Measurements from ENCODE around the gene HEY2.
"Not testable (repeated sequence)": the region's sequence is repeated elsewhere in the genome, so short reads cannot be mapped to it uniquely, and the experiment has no call there.

The HEY2 gene

DNA sequence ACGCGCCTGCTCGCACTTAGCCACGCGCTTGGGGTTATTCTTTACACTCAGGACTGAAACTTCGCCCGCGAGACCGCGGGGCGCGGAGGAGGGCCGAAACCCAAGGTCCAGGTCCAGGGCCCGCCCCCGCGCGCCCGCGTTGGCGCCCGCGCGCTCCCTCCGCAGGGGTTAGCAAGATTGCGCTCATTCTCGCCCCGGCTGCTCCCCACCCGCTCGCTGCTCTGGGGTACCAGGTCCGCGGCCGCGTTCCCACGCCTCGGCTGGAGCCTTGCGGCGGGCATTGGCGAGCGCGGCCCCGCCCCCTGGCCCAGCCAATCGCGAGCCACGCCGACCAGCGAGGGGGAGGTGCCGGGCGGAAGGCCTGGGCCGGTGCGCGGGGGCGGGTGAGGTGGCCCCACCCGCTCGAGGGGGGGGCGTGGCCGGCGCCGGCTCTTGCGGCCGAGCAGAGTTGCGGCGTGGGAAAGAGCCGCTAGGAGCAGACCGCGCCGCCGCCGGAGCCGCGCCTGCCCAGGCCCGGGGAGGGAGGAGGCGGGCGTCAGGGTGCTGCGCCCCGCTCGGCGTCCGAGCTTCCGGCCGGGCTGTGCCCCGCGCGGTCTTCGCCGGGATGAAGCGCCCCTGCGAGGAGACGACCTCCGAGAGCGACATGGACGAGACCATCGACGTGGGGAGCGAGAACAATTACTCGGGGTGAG lies at the start of gene HEY2:
TSS of gene HEY2 (plus strand) at position 460 of the 692 bp plus-strand sequence. CDS start at position 605, 145 bp downstream.
- DNase-seq (ENCODE audit: low read depth), result peak; percentile 80

- no peak for DNase-seq (ENCODE audit: low read depth)
These were observed 48.7 kb upstream of the HEY2 start for GRCh38 chr6:125700581-125701353.

DNA sequence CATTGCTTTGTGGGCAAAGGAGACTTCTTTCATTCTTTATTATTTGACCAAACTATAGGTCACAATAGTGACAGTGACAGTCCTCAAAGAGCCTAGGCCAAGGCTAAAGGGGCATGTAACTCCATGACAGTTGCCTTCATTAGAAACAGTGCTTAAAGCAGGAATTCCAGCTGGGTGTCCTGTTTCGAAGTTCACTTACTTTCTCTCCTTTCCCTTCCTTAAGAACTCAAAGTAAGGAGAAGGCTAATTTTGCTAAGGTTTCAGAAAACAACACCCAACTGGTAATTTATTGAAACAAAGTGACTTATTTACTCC lies 48.1 kb upstream of the HEY2 start:
- DNase-seq (ENCODE audit: low read depth), result no peak

GRCh38 chr6:125703882-125704281 lies 45.5 kb upstream of the HEY2 start:
- DNase-seq (ENCODE audit: low read depth), result not testable (repeated sequence)

DNA sequence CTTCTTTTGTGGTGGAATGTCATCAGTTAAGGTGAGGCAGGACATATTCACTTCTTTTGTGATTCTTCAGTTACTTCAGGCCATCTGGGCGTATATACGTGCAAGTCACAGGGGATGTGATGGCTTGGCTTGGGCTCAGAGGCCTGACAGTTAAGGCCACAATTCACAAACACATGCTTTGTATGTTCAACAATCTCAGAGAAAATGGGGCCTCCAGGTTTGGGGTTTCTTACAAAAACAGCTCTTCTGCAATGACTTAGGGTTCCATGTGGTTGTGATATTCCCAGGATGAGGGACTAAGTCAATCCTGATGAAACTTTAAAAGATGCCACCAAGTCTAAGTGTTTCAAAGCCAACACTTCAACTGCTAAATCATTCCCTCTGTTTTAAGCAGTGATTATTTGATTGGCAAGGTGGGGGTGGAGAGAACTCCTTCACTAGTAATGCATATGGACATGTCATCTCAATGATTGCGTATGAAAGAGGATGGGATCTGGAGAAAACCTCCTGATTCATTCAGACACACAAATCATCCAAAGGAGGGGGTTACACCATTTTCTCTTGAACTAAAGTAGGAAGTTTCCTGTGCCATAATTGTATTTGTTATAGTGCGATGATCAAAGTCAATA lies 41.7 kb upstream of the HEY2 start:
- no peak for DNase-seq (ENCODE audit: low read depth)

DNA sequence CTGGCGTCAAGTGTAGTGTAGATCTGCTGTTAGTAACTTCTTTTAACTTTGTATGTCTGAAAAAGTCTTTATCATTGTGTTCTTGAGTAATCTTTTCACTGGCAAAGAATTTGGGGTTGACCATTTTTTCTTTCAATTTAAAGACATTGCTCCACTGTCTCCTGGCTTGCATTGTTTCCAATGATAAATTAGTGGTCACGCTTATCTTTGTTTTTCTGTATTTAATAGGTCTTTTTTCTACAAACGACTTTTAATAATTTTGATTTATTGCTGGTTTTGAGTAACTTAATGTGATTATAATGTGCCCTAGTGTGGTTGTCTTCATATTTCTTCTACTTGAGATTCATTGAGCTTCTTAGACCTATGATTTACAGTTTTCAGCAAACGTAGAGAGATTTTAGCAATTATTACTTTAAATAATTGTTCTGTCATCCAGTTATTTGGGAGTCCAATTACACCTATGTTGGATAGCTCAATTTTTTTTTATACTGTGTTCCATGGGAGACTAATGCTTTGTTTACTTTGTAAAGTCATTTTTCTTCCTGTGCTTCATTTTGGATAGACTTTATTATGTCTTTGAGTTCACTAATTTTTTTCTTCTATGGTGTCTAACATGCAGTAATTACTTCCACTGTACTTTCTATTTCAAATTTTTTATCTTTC lies 38.3 kb upstream of the HEY2 start:
- DNase-seq (ENCODE audit: low read depth), result no peak

- DNase-seq (ENCODE audit: low read depth), result no peak
These were observed 34.9 kb upstream of the HEY2 start for GRCh38 chr6:125714441-125715090.

DNA sequence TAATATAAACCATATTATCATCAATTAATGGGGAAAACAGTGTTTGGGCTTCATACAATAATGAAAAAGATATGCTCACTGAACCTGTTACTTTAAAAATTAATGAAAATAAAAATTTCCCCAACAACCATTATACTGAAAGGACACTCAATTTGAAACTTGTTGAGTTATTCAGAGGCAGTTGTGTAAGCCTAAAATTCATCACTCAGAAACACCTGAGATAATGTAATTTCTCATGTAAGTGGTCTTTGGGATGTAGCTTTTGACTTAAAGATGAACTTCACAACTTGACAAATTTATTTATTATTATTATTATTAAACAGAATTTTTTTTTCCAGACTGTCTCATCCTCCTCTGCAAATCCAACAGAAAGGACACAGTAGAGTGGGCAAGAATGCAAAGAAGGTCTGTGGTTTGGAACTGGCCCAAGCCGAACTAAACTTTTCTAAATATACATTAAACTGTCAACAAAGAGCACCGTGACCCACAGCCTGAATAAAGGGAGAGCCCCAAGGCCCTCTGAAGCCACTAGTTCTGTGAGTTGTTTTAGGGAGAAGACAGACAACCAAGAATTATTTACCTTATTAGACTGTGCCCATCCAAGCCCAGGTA lies 32.2 kb upstream of the HEY2 start:
- no peak for DNase-seq (ENCODE audit: low read depth)

DNA sequence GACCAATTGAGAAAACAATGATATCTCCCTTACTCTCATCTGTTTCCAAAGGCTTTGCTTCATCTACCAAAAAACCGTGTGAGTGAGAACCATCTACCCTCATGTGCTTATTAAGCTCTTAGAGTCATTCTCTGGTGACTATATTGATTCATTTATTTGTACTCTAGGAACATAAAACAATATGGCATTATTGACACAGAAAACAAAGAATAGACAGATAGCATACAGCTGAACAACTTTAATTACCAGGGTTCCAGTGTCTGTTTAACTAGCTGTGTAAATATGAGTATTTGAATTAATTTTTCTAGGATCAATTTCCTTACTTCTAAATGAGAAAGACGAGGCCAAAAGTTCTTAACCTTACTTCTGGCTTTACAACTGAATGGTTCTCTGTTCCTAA lies 31.3 kb upstream of the HEY2 start:
- no peak for DNase-seq (ENCODE audit: low read depth)

- DNase-seq (ENCODE audit: low read depth), result no peak
These were observed 26.5 kb upstream of the HEY2 start for GRCh38 chr6:125722886-125723285.

GRCh38 chr6:125727216-125727615 lies 22.2 kb upstream of the HEY2 start:
- DNase-seq (ENCODE audit: low read depth), result no peak

- DNase-seq (ENCODE audit: low read depth), result no peak
These were observed 20.7 kb upstream of the HEY2 start for GRCh38 chr6:125728739-125729138.

- DNase-seq (ENCODE audit: low read depth), result no peak
These were observed 19.4 kb upstream of the HEY2 start for GRCh38 chr6:125729983-125730382.

GRCh38 chr6:125732398-125732797 lies 17.0 kb upstream of the HEY2 start:
- DNase-seq (ENCODE audit: low read depth), result no peak

- DNase-seq (ENCODE audit: low read depth), result no peak
These were observed 15.7 kb upstream of the HEY2 start for GRCh38 chr6:125733516-125734300.

DNA sequence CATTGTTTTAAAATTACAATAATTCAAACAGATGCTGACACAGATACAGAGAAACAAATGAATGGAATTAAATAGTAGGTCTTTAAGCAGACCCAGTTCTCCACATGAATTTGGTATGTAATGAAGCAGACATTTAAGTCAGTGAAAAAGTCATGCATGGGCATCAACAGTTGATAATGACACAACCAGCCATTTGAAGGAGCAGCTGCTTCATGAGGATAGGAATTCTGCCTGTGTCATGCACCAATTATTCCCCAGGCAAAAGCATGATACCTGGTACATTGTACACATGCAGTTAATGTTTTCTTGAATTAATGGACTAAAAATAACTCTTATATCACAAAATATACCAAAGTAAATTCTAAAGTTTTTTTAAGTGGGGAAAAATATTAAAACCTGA lies 11.2 kb upstream of the HEY2 start:
- DNase-seq (ENCODE audit: low read depth), result no peak

DNA sequence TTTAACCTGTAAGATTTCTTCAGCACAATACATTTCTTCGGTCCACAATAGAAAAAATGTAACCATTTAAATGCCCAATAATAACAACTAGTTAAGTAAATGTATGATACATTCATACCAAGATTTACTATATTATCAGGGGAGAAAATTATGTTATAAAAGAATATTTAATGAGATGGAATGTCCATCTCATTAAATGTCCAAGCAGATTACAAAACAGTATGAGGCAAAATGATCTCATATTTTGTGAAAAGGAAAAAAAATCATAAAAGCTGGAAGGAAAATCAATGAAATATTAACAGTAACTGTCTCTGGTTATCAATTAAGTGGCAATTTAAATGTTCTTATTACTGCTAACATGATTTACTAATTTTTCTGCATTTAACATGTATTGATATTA lies 10.1 kb upstream of the HEY2 start:
- DNase-seq (ENCODE audit: low read depth), result no peak

DNA sequence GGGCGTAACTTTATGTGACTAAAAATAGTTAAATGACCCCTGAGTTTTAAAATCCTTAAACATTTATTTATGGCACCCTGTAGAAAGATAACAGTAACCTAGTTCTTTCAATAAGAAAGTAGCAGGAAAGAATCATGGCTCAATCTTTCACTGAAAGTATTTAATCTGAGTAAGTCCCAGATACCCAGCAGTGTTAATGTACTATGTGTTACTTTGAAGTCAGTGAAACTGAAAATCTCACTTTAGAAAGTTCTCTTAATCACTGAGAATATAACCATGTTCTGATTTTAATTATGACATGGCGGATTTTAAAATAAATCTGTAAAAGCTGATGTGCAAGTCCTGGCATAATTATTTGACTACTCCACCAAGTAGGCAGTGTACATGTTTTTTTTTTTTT lies 8.1 kb upstream of the HEY2 start:
- no peak for DNase-seq (ENCODE audit: low read depth)

DNA sequence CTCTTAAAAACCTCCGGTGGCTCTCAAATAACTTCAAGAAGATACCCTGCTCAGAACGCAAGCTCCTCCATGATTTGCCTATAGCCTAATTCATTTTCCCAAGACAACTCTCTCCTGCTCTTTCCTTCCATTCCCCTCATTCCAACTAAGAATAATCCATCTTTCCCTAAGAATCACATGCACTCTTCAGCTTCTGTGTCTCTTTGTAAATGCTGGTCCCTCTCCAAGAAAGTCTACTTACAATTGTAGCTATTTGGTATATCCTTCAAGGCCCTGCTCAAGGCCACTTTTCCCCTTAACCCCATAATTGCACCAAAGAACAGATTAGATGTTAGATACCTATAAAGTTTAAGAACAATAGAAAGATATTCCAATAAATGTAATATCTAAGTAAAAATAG lies 7.4 kb upstream of the HEY2 start:
- no peak for DNase-seq (ENCODE audit: low read depth)

DNA sequence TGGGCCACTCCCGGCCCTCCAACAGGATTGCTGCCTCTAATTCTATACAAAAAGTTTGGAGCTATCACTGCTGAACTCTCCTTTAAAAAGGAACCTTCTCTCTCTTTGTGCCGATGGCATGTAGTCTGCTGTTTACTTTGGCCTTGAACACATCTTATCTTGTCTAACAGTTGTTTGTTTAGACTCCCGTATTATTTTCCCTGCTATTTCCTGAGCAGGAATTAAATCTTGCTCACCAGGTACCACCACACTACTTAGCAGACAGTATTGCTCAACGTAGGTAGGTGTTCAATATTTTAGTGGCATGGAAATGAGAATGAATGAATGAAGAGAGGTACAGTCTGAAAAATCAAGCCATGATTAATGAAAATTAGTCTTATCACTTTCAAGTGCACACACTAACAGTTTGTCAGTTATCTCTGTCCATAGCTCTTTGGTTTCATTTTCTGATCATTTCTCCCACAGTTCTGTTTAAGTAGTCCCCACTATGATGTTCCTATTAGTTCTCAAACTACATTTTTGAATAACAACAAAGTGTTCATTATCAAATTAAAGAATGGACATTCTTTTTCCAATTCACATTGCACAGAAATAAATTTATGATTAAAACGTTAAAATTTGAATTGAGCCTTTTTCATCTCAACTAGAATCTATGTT lies 6.8 kb upstream of the HEY2 start:
- DNase-seq (ENCODE audit: low read depth), result no peak

DNA sequence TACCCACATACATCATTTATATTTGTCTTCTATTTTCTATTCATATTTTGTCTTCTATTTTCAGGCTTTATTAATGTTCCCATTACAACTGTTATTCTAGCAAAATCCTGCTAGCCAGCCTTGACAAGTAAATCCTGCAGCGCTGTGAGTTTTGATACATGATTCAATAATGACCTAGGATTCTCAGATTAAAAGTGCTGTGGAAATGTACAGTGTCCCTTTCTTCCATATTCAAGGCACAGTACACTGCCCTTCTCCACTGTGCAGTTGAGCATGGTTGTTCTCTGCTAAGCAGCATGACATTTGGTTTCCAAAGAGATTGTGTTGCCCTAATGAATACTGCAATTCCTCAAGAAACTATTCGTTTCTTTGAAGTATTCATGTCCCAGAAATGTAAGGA lies 5.8 kb upstream of the HEY2 start:
- DNase-seq (ENCODE audit: low read depth), result no peak

Measured in fibroblast of gingiva (primary cell).